Measurements from ENCODE around the gene CPNE5.

GRCh38 chr6:36692220-36692619 lies 147.0 kb downstream of the CPNE5 start:
- TF ChIP-seq CTCF (IDR thresholded peaks at IDR 0.05; ENCODE audit: poor library complexity) (no peak), EZH2 (IDR thresholded peaks at IDR 0.05; ENCODE audit: borderline replicate concordance) (no peak), EZH2phosphoT487 (IDR thresholded peaks at IDR 0.05; ENCODE audit: low read depth, severe bottlenecking, unreplicated experiment) (no peak)
